WI38 (cell line): ENCODE measurements around the gene CCR5.

Experiments
- H3K4me3 ChIP-seq: 2 replicates; pipeline ENCODE4 v1.5.1; 2011; ENCODE audit warnings: low read depth, mild to moderate bottlenecking, control low read depth, low read length
- CTCF ChIP-seq: IDR thresholded peaks from 2 replicates; pipeline ENCODE4 v1.5.1; 2012; ENCODE audit warnings: low read depth, mild to moderate bottlenecking, control low read depth, low read length

Gene CCR5

DNA sequence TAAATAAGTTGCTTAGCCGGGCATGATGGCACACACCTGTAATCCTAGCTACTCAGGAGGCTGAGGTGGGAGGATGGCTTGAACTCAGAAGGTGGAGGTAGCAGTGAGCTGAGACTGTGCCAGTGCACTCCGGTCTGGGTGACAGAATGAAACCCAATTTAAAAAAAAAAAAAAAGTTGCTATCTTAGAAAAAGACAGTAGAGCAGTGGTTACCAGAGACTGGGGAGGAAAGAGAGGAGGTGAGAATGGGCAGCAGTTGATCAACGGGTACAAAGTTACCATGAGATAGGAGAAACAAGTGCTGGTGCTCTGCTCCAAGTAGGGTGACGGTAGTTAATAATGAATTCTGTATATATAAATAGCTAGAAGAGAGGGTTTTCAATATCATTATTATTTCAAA is 17.7 kb upstream of the CCR5 start:
- no peak overlapping the region for H3K4me3 ChIP-seq
- TF ChIP-seq CTCF: no peak

DNA sequence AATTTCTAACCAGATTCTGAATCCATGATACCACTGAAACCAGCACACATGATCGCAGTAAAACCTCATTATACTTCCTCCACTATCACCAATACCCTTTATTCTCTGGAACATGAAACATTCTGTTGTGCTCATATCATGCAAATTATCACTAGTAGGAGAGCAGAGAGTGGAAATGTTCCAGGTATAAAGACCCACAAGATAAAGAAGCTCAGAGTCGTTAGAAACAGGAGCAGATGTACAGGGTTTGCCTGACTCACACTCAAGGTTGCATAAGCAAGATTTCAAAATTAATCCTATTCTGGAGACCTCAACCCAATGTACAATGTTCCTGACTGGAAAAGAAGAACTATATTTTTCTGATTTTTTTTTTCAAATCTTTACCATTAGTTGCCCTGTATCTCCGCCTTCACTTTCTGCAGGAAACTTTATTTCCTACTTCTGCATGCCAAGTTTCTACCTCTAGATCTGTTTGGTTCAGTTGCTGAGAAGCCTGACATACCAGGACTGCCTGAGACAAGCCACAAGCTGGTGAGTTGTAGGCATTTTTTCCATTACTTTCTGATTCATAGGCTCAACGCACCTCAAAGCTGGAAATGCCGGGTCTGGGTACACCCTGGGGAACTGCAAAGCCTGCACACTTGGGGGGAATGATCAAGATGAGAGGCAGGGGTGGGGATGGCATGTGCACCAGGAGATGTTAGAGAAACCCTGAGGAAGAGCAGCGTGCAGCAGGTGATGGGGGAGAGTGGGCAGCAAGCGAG is 16.9 kb upstream of the CCR5 start, which contains the start of gene CCR2:
CCR2 (plus strand) TSS at position 465 of the 764 bp plus-strand sequence. CDS start 3,417 bp downstream, outside the sequence.
- no peak for TF ChIP-seq CTCF

GRCh38 chr3:46354478-46354877 is 16.3 kb upstream of the CCR5 start:
- no peak for TF ChIP-seq CTCF

More for the DNA sequence above, 16.9 kb upstream of the CCR5 start, which contains the start of gene CCR2:
- no peak within 1 kb of the TSS for H3K4me3 ChIP-seq

GRCh38 chr3:46354984-46355383 is 15.8 kb upstream of the CCR5 start:
- no peak overlapping the region for H3K4me3 ChIP-seq
- no peak for TF ChIP-seq CTCF

More at GRCh38 chr3:46354478-46354877, 16.3 kb upstream of the CCR5 start:
- H3K4me3 ChIP-seq: no peak overlapping the region

- no peak overlapping the region for H3K4me3 ChIP-seq
- no peak for TF ChIP-seq CTCF
Measured at GRCh38 chr3:46356276-46356675, 14.5 kb upstream of the CCR5 start.

DNA sequence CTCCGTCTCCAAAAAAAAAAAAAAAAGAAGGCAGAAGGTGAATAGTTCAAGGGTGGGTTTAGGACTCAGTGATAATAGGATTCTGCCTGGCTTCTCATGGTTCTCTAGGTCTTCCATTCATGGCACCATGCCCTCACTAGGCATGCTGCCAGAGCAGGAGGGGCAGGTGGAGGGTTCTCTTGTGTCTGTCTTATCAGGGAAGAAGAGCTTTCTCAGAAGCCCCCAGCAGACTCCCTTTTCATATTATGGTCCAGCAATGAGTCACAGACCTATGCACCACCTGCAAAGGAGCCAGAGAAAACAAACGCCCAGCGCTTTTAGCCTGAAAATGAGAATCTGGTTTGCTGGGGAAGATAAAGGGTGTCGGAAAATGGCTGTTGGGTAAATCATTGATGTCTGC is 13.8 kb upstream of the CCR5 start:
- TF ChIP-seq CTCF: no peak

DNA sequence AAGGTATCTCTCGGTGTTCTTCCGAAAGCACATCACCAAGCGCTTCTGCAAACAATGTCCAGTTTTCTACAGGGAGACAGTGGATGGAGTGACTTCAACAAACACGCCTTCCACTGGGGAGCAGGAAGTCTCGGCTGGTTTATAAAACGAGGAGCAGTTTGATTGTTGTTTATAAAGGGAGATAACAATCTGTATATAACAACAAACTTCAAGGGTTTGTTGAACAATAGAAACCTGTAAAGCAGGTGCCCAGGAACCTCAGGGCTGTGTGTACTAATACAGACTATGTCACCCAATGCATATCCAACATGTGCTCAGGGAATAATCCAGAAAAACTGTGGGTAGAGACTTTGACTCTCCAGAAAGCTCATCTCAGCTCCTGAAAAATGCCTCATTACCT is 12.3 kb upstream of the CCR5 start:
- TF ChIP-seq CTCF: no peak
- no peak overlapping the region for H3K4me3 ChIP-seq

More for the DNA sequence above, 13.8 kb upstream of the CCR5 start:
- no peak overlapping the region for H3K4me3 ChIP-seq
